ENCODE measurements around the gene UAP1L1. TPM values are rescaled to one million over a fixed set of nuclear protein-coding genes. Genes with fewer than 3 reads are reported as not detected.
"Not testable (repeated sequence)": the region's sequence is repeated elsewhere in the genome, so short reads cannot be mapped to it uniquely, and the experiment has no call there.

The UAP1L1 gene
- total RNA-seq, 1 donor = 16.0 TPM

DNA sequence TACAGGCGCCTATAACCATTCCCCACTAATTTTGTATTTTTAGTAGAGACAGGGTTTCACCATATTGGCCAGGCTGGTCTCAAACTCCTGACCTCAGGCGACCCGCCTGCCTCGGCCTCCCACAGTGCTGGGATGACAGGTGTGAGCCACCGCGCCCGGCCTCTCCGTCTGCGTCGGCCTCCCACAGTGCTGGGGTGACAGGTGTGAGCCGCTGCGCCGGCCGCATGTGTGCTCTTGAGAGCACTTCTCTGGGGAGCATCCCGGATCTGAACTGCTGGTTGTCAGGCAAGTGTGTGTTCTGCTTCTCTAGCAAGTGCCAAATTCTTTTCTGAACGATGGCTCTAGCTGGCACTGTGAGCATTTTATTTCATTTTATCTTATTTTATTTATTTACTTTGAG lies 19.8 kb upstream of the UAP1L1 start:
- no peak for DNase-seq (ENCODE audit: low read depth)
- H3K4me3 ChIP-seq (ENCODE audit: low read depth, low read length) = no peak overlapping the region
- TF ChIP-seq, protein P1, sequence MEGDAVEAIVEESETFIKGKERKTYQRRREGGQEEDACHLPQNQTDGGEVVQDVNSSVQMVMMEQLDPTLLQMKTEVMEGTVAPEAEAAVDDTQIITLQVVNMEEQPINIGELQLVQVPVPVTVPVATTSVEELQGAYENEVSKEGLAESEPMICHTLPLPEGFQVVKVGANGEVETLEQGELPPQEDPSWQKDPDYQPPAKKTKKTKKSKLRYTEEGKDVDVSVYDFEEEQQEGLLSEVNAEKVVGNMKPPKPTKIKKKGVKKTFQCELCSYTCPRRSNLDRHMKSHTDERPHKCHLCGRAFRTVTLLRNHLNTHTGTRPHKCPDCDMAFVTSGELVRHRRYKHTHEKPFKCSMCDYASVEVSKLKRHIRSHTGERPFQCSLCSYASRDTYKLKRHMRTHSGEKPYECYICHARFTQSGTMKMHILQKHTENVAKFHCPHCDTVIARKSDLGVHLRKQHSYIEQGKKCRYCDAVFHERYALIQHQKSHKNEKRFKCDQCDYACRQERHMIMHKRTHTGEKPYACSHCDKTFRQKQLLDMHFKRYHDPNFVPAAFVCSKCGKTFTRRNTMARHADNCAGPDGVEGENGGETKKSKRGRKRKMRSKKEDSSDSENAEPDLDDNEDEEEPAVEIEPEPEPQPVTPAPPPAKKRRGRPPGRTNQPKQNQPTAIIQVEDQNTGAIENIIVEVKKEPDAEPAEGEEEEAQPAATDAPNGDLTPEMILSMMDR (IDR thresholded peaks at IDR 0.05; ENCODE audit: insufficient read depth, low read depth, low read length) = no peak

GRCh38 chr9:137058521-137059234 lies 18.6 kb upstream of the UAP1L1 start:
- DNase-seq (ENCODE audit: low read depth) = no peak
- TF ChIP-seq, protein P1 (IDR thresholded peaks at IDR 0.05; ENCODE audit: insufficient read depth, low read depth, low read length) = no peak
- H3K4me3 ChIP-seq (ENCODE audit: low read depth, low read length) = no peak overlapping the region

DNA sequence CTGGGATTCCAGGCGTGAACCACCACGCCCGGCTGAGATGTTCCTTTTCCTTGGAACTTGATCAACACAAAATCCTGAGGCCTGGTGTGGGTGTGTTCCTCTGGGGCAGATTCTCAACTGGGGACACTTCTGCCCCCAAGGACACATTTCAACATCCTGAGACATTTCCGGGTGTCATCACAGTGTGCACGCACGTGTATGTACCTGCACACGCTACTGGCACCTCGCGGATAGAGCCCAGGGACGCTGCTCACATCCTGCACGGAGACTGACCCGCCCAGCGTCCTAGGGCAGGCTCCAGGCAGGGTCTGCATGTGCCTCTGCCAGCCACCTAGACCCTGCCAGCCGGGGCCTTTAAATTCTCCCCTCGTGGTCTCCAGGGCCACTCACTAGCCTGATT lies 14.9 kb upstream of the UAP1L1 start:
- DNase-seq (ENCODE audit: low read depth) = no peak
- TF ChIP-seq, protein P1 (IDR thresholded peaks at IDR 0.05; ENCODE audit: insufficient read depth, low read depth, low read length) = no peak
- no peak overlapping the region for H3K4me3 ChIP-seq (ENCODE audit: low read depth, low read length)

DNA sequence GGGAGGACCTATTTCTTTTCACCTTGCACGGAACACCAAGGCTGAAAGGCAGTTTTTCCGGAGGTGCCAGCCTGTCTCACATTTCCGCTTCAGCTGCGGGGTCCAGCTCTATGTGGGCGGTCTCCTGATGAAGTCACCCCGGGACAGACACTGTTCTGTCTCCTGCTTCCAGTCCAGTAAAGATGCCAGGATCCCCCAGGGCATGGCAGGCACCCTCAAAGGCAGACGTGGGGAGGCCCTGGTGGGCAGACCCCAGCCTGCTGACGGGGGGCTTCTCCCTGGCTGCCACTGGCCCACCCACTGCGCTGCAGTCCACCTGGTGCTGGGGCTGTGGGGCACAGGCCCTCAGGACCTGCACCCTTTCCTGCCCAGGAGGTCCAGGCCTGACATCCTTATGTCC lies 14.5 kb upstream of the UAP1L1 start:
- not testable (repeated sequence) for DNase-seq (ENCODE audit: low read depth); H3K4me3 ChIP-seq (ENCODE audit: low read depth, low read length)

GRCh38 chr9:137063311-137064026 lies 13.8 kb upstream of the UAP1L1 start:
- DNase-seq (ENCODE audit: low read depth) = no peak
- TF ChIP-seq, protein P1 (IDR thresholded peaks at IDR 0.05; ENCODE audit: insufficient read depth, low read depth, low read length) = no peak
- no peak overlapping the region for H3K4me3 ChIP-seq (ENCODE audit: low read depth, low read length)

GRCh38 chr9:137064027-137064879 lies 13.1 kb upstream of the UAP1L1 start:
- no peak overlapping the region for H3K4me3 ChIP-seq (ENCODE audit: low read depth, low read length)
- DNase-seq (ENCODE audit: low read depth) = no peak
- TF ChIP-seq, protein P1 (IDR thresholded peaks at IDR 0.05; ENCODE audit: insufficient read depth, low read depth, low read length) = peak; percentile 88

- no peak overlapping the region for H3K4me3 ChIP-seq (ENCODE audit: low read depth, low read length)
- TF ChIP-seq, protein P1 (IDR thresholded peaks at IDR 0.05; ENCODE audit: insufficient read depth, low read depth, low read length) = no peak
- no peak for DNase-seq (ENCODE audit: low read depth)
Measured at GRCh38 chr9:137064880-137065164, 12.5 kb upstream of the UAP1L1 start.
